ENCODE data around the gene FAM20B.

- TF ChIP-seq, protein P1, sequence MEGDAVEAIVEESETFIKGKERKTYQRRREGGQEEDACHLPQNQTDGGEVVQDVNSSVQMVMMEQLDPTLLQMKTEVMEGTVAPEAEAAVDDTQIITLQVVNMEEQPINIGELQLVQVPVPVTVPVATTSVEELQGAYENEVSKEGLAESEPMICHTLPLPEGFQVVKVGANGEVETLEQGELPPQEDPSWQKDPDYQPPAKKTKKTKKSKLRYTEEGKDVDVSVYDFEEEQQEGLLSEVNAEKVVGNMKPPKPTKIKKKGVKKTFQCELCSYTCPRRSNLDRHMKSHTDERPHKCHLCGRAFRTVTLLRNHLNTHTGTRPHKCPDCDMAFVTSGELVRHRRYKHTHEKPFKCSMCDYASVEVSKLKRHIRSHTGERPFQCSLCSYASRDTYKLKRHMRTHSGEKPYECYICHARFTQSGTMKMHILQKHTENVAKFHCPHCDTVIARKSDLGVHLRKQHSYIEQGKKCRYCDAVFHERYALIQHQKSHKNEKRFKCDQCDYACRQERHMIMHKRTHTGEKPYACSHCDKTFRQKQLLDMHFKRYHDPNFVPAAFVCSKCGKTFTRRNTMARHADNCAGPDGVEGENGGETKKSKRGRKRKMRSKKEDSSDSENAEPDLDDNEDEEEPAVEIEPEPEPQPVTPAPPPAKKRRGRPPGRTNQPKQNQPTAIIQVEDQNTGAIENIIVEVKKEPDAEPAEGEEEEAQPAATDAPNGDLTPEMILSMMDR (IDR thresholded peaks at IDR 0.05), result no peak
- no peak for TF ChIP-seq POLR2A (IDR thresholded peaks at IDR 0.05)
Observed at GRCh38 chr1:179029321-179029759, 3.6 kb downstream of the FAM20B start.
